ENCODE measurements around the gene KCNJ5. TPM values are rescaled to one million over a fixed set of nuclear protein-coding genes. Genes with fewer than 3 reads are reported as not detected.

Gene KCNJ5
- polyA plus RNA-seq, 2 of the 4 experiments (the other 2 are of a cell fraction), result 0.04 TPM; not detected in 1

- ATAC-seq (peak; percentile 75 to 94), FAIRE-seq (no peak), DNase-seq (ENCODE audit: low read depth in 1 of 2, low spot score in 1 of 2) (peak; percentile 24 to 66)
- Histone ChIP-seq H3K4me2 (peak overlapping the region; percentile 38; the same call in 2 of the 3 replicates), H3K9me3 (no peaks in the 10 kb centered on the region), H3K4me1 (no peaks in the 10 kb centered on the region), H3K4me3 (no peak overlapping the region), H3K27ac (no peak overlapping the region)
- ChIA-PET CTCF (interaction anchor here (0.8 to 3.1 kb wide), 5 partner anchors 11 to 701 kb away, joined by 3 to 17 read pairs (median 4); no protein-coding TSS in a partner anchor), POLR2A (no interaction called here)
- TF ChIP-seq TFCP2L1 (CRISPR knock-in tag; IDR thresholded peaks at IDR 0.05) (no peak), MYC (IDR thresholded peaks at IDR 0.05; ENCODE audit: borderline replicate concordance, low read length) (no peak), SMC3 (IDR thresholded peaks at IDR 0.05) (peak; percentile 38), CTCF (IDR thresholded peaks at IDR 0.05) (peak; percentile 63), RAD21 (conservative IDR thresholded peaks at IDR 0.05 in 1 of 2, IDR thresholded peaks at IDR 0.05 in 1 of 2) (peak in 1 of 2 experiments; percentile 34; a peak in 2 of 5 replicates)
- WGBS (ENCODE audit: missing lambda C conversion rate), result 34% methylated on average over 25 of the region's 33 CpGs
Observed at GRCh38 chr11:128859563-128860441, 31.4 kb upstream of the KCNJ5 start.

- ChIA-PET POLR2A (no interaction called here), CTCF (interaction anchor here (0.7 to 1.9 kb wide), 8 partner anchors 9 to 703 kb away, joined by 3 to 6 read pairs (median 4); no protein-coding TSS in a partner anchor)
- TF ChIP-seq SMC3 (IDR thresholded peaks at IDR 0.05) (no peak), ELK1 (IDR thresholded peaks at IDR 0.05; ENCODE audit: low read depth, low read length) (no peak), CBX8 (IDR thresholded peaks at IDR 0.05) (no peak), RNF2 (IDR thresholded peaks at IDR 0.05; ENCODE audit: borderline replicate concordance, low read depth) (no peak)
- DNase-seq (ENCODE audit: low read depth in 1 of 2, low spot score in 1 of 2) (no peak), FAIRE-seq (no peak), ATAC-seq (no peak)
- Histone ChIP-seq H3K4me2 (no peak overlapping the region), H3K4me3 (no peak overlapping the region), H3K27ac (no peak overlapping the region), H3K4me1 (no peaks in the 10 kb centered on the region), H3K9me3 (no peaks in the 10 kb centered on the region)
- 69% methylated on average over 5 of the region's 16 CpGs for WGBS (ENCODE audit: missing lambda C conversion rate)
Observed at GRCh38 chr11:128860571-128861361, 30.4 kb upstream of the KCNJ5 start.

GRCh38 chr11:128862406-128862805, 28.8 kb upstream of the KCNJ5 start:
- no peaks in the 10 kb centered on the region for H3K4me1 ChIP-seq
- no peak overlapping the region for H3K4me2 ChIP-seq
- WGBS (ENCODE audit: missing lambda C conversion rate), result 31% methylated on average over 6 of the region's 9 CpGs
- H3K9me3 ChIP-seq, result no peaks in the 10 kb centered on the region
- no peak for TF ChIP-seq RAD21 (conservative IDR thresholded peaks at IDR 0.05 in 1 of 2, IDR thresholded peaks at IDR 0.05 in 1 of 2)
- TF ChIP-seq ZFP36 (IDR thresholded peaks at IDR 0.05; ENCODE audit: borderline replicate concordance, partially characterized antibody), result no peak
- TF ChIP-seq MAFK (IDR thresholded peaks at IDR 0.05; ENCODE audit: partially characterized antibody), result no peak
- no peak for TF ChIP-seq MYC (IDR thresholded peaks at IDR 0.05; ENCODE audit: borderline replicate concordance, low read length)
- TF ChIP-seq CHD2 (IDR thresholded peaks at IDR 0.05; ENCODE audit: low read length, partially characterized antibody), result no peak
- TF ChIP-seq EHF (CRISPR knock-in tag; IDR thresholded peaks at IDR 0.05), result no peak
- TF ChIP-seq SMC3 (IDR thresholded peaks at IDR 0.05), result no peak
- no peak for TF ChIP-seq ESRRA (IDR thresholded peaks at IDR 0.05; ENCODE audit: borderline replicate concordance, low read length)
- TF ChIP-seq JUN (IDR thresholded peaks at IDR 0.05), result no peak
- no peak for TF ChIP-seq ZC3H11A (IDR thresholded peaks at IDR 0.05)
- TF ChIP-seq EHMT2 (IDR thresholded peaks at IDR 0.05; ENCODE audit: low read depth), result no peak
- TF ChIP-seq NPAS2 (CRISPR knock-in tag; IDR thresholded peaks at IDR 0.05; ENCODE audit: borderline replicate concordance), result no peak
- TF ChIP-seq BHLHE40 (IDR thresholded peaks at IDR 0.05; ENCODE audit: low read depth, low read length), result no peak
- TF ChIP-seq FOSL2 (IDR thresholded peaks at IDR 0.05), result no peak
- TF ChIP-seq FOSL2 (CRISPR knock-in tag; IDR thresholded peaks at IDR 0.05), result no peak
- TF ChIP-seq EP300 (IDR thresholded peaks at IDR 0.05), result no peak
- no peak for TF ChIP-seq KDM1A (IDR thresholded peaks at IDR 0.05; ENCODE audit: low read depth)
- TF ChIP-seq E2F6 (IDR thresholded peaks at IDR 0.05; ENCODE audit: borderline replicate concordance, low read depth), result no peak
- no peak for TF ChIP-seq ATOH8 (CRISPR knock-in tag; IDR thresholded peaks at IDR 0.05; ENCODE audit: low read depth)
- no peak for ATAC-seq
- DNase-seq (ENCODE audit: low read depth in 1 of 2, low spot score in 1 of 2), result no peak
- no peak overlapping the region for H3K27ac ChIP-seq
- no peak for FAIRE-seq
- ChIA-PET CTCF (no interaction called here), POLR2A (no interaction called here)
- no peak overlapping the region for H3K4me3 ChIP-seq

All from A549 (cell line).